Brain microvascular endothelial cell (primary cell): ENCODE results near the gene RUNX1.

Source experiments
- DNase-seq: peaks from one replicate; pipeline ENCODE4 v3.0.0-alpha.2; 2020
- H3K27ac ChIP-seq: fragments of 250-450 bp; sonication (Bioruptor Pico); 2 replicates; pipeline ENCODE4 v1.5.1; 2020; ENCODE audit warnings: mild to moderate bottlenecking, moderate library complexity
- H3K27me3 ChIP-seq: fragments of 250-450 bp; sonication (Bioruptor Pico); replicated peaks from 2 replicates; pipeline ENCODE4 v1.5.1; 2020; ENCODE audit warnings: mild to moderate bottlenecking
- H3K36me3 ChIP-seq: fragments of 250-450 bp; sonication (Bioruptor Pico); replicated peaks from 2 replicates; pipeline ENCODE4 v1.5.1; 2020; ENCODE audit warnings: mild to moderate bottlenecking
- H3K4me3 ChIP-seq: 2 replicates; pipeline ENCODE4 v1.5.1; 2011; ENCODE audit warnings: low read depth, mild to moderate bottlenecking, control low read depth, low read length, moderate library complexity
- in situ Hi-C: cut with HindIII; loops from 2 replicates; pipeline ENCODE4 v1.10.0; 2017; ENCODE audit warnings: low sequenced_read_pairs, low pct_ligation_motif_present
- TF ChIP-seq, protein P1 (sequence below): IDR thresholded peaks from 2 replicates; pipeline ENCODE4 v1.5.1; 2011; ENCODE audit warnings: low read depth, mild to moderate bottlenecking, moderate library complexity, low read length, control low read depth, inconsistent platforms; ENCODE audit errors: missing control alignments

Gene RUNX1

DNA sequence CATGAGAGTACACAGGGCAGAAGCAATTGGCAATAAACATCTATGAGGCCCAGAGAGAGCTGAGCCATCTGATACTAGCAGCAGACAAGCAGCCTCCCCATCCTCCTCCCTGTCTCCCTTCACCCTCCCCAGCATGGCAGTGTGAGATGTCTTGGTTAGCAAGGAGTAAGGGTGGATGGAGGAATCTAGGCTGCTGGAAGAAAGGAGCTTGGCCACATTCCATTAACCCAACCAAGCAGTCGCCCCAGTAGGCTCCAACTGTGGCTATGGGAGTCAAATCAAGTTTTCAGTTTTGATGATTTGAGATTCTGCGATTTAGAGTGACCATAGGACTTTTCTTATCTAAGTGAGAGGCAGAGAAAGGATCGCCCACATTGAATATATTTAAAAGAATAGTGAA lies 12.9 kb upstream of the RUNX1 start:
- no peaks in the 10 kb centered on the region for H3K27me3 ChIP-seq
- H3K36me3 ChIP-seq = no peaks in the 10 kb centered on the region
- in situ Hi-C loops = no loop called here
- no peak overlapping the region for H3K27ac ChIP-seq
- no peak for DNase-seq
- no peak overlapping the region for H3K4me3 ChIP-seq
- TF ChIP-seq, protein P1, sequence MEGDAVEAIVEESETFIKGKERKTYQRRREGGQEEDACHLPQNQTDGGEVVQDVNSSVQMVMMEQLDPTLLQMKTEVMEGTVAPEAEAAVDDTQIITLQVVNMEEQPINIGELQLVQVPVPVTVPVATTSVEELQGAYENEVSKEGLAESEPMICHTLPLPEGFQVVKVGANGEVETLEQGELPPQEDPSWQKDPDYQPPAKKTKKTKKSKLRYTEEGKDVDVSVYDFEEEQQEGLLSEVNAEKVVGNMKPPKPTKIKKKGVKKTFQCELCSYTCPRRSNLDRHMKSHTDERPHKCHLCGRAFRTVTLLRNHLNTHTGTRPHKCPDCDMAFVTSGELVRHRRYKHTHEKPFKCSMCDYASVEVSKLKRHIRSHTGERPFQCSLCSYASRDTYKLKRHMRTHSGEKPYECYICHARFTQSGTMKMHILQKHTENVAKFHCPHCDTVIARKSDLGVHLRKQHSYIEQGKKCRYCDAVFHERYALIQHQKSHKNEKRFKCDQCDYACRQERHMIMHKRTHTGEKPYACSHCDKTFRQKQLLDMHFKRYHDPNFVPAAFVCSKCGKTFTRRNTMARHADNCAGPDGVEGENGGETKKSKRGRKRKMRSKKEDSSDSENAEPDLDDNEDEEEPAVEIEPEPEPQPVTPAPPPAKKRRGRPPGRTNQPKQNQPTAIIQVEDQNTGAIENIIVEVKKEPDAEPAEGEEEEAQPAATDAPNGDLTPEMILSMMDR = no peak

DNA sequence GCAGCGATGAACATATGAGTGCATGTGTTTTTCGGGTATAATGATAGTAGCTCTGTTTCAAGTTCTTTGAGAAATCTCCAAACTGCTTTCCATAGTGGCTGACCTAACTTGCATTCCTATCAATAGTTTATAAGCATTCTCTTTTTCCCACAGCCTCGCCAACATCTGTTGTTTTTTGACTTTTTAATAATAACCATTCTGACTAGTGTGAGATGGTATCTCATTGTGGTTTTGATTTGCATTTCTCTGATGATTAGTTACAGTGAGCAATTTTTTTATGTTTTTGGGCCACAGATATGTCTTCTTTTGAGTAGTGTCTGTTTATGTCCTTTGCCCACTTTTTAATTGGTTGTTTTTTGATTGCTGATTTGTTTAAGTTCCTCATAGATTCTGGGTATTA lies 10.6 kb upstream of the RUNX1 start:
- Histone ChIP-seq H3K27me3 (no peaks in the 10 kb centered on the region), H3K27ac (no peak overlapping the region), H3K4me3 (no peak overlapping the region), H3K36me3 (no peaks in the 10 kb centered on the region)
- DNase-seq = no peak
- in situ Hi-C loops = no loop called here
- TF ChIP-seq, protein P1 = no peak

DNA sequence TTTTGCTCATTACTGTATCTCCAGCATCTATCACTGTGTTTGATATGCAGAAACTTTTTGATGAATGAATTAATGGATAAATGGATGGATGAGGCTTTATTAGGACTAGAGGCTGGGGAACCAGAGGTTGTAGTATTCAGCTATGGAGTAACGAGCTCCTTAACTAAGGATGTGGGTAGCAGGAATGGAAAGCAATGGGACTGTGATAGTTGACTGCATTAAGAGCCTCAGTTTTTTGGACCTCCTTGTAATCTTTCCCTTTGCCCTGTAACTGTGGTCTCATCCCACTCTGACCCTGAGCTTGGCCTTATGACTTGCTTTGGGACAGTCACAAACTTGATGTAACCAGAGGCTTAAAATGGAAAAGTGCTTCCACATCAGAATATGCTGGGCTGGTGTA lies 9.0 kb upstream of the RUNX1 start:
- Histone ChIP-seq H3K4me3 (no peak overlapping the region), H3K36me3 (no peaks in the 10 kb centered on the region), H3K27me3 (no peaks in the 10 kb centered on the region), H3K27ac (no peak overlapping the region)
- TF ChIP-seq, protein P1 = no peak
- DNase-seq = no peak
- in situ Hi-C loops = no loop called here

DNA sequence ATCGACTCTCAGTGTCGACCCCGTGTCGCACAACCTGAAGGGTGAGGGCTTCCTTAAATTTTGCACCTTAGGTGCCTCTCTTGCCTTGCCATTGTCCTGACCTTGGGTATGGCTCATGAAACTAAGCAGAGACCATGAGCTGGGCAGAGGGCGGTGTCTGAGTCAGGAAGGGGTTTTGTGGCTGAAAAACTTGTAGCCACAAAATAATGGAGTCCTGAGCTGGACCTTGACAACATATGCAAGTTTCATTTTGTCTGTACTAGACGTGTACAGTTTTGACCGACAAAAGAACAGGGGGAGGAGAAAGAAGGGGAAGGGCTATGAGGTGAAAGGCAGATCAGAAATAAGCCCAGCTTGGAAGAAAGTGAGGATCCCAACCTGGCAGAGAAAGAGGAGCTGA lies 8.3 kb upstream of the RUNX1 start:
- Histone ChIP-seq H3K27me3 (no peaks in the 10 kb centered on the region), H3K27ac (no peak overlapping the region), H3K4me3 (no peak overlapping the region), H3K36me3 (no peaks in the 10 kb centered on the region)
- no peak for DNase-seq
- in situ Hi-C loops = no loop called here
- TF ChIP-seq, protein P1 = no peak

DNA sequence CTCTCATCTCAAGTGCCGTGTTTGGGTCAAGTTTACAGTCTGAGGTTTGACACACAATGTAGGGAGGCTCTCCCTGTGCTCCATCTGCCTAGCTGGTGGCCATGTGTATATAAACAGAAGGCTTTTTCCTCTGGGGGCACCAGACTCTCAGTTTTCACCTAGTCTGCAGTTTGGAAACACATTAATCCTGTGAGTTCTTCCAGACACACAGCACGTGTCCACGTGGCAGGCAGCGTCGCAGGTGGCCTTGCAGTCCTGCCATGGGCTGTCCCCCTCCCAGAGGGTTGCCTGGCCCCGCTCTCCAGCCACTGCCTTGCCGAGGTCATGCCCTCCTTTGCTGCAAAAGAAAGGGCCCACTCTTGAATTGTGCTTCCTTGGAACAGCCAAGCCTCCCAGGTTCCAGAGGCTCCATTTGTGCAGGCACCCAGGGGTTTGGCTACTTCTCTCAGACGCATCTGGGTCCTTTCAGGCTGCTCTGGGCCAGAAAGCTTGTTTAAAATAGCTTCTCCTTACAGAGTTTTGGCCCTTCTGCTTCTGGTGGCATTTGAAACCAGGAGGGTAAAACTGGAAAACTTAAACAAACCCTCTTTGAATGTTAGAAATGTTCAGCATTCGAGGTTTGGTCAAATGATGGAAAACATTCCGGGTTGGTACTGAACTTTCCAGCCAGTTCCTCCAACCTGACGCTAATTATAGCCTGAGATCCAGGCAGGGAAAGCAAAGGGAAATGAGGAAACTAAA lies 4.4 kb upstream of the RUNX1 start:
- TF ChIP-seq, protein P1 = peak; percentile 37
- in situ Hi-C loops = no loop called here
- Histone ChIP-seq H3K27me3 (no peaks in the 10 kb centered on the region), H3K27ac (no peak overlapping the region), H3K4me3 (no peak overlapping the region), H3K36me3 (no peaks in the 10 kb centered on the region)
- DNase-seq = no peak

DNA sequence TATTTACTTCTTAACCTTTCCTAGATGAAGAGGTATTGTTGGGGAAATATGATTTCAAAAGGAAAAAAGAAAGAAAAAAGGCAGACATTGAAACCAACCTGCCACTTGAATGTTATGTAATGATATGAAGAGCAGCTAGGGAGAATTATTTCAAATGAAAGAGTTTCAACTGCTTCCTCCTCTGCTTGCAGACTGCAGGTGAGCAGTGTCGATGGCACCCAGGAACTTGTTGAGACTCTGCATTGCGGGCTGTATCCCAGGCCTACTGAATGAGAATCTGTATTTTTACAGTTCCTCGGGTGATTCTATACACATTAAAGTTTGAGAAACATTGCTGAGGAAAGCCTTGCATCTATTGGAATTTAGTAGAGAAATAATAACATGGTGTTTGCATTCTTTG lies 3.7 kb upstream of the RUNX1 start:
- TF ChIP-seq, protein P1 = no peak
- no peak for DNase-seq
- in situ Hi-C loops = no loop called here
- no peaks in the 10 kb centered on the region for H3K27me3 ChIP-seq
- no peak overlapping the region for H3K27ac ChIP-seq
- no peak overlapping the region for H3K4me3 ChIP-seq
- H3K36me3 ChIP-seq = no peaks in the 10 kb centered on the region
